NCI-H69 (cell line): ENCODE measurements around the gene CTIF.

Experiments used
- DNase-seq: peaks from one replicate; lab custom pipeline; 2025; lab: John Stamatoyannopoulos, UW

CTIF gene

DNA sequence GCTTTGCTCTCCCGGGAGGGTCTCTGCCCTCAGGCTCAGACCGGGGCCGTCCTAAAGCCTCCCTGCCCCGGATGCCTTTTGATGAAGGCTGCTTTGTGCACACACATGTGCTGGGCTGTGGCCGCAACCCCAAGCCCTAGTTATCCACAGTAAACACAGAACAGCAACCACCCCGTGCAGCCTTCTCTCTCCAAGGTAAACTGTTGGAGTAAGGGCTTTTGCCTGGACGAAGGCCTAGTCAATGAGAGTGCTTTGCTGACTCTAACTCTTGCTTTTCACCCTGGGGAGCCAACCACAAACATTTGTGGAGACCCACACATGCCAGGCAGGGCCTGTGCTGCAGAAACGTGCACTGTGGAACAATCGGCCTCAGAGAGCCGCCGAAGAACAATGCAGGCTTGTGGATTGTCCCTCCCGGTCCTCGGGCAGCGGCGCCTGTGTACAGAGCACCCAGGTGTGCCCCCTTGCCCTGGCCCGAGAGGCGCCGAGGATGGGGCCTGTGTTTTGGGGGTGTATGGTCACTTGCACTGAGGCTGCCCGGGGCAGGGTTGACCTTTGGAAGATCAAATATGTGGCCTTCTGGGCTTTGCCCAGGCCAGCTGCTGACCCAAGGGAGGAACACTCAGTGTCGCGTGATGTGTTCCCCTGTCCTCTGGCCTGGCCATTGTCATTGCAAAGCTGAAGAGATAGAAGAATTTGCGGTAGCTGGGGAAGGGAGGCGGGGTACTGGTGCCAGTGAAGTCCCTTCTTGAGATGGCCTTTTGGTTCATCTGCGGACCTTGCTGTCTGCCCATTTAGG, 37.0 kb downstream of the CTIF start:
- DNase-seq, result no peak

DNA sequence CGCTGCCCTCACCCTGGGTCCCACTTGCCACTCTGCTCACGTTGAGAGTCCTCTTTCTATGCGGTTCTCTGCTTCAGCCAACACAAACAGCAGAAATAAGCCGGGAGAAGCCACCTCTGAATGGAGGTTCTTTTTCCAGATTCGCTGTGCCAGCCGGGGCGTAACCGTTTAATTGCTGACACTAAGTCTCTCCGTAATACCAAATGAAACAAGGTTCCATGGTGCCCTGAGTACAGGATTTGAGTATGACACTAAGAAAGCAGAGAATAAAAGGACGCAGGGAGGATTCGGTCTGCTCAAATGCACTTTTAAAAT, 37.6 kb downstream of the CTIF start:
- no peak for DNase-seq

DNA sequence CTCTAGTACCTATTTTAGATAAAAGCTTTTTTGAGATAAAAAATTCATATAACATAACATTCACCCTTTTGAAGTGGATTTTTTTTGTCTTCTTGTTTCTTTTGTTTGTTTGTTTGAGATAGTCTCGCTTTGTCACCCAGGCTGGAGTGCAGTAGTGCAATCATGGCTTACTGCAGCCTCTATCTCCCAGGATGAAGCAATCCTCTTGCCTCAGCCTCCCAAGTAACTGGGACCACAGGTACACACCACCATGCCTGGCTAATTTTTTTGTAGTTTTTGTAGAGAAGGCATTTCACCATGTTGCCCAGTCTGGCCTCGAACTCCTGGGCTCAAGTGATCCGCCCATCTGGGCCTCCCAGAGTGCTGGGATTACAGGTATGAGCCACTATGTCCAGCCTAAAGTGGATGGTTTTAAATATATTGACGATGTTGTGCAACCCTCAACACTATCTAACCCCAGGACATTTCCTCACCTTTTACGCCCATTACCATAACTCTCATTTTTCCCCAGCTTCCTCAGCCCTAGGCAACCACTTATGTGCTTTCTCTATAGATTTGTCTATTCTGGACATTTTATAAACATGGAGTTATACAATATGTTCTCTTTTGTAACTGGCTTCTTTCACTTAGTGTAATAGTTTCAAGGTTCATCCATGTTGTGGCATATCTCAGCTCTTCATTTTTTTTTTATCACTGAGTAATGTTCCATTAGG, 38.8 kb downstream of the CTIF start:
- DNase-seq, result no peak

DNA sequence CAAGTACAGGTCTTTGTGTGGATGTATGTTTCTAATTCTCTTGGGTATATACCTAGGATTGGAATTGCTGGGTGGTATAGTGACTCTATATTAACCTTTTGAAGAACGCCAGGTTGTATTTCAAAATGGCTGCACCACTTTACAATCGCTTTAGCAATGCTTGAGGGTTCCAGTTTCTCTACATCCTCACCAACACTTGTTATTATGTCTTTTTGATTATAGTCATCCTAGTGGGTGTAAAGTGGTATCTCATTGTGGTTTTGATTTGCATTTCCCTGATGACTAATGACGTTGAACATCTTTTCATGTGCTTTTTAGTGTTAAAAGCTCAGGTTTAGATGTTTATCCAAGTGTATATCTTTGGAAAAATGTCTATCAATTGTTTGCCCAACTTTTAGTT, 39.5 kb downstream of the CTIF start:
- DNase-seq, result no peak

DNA sequence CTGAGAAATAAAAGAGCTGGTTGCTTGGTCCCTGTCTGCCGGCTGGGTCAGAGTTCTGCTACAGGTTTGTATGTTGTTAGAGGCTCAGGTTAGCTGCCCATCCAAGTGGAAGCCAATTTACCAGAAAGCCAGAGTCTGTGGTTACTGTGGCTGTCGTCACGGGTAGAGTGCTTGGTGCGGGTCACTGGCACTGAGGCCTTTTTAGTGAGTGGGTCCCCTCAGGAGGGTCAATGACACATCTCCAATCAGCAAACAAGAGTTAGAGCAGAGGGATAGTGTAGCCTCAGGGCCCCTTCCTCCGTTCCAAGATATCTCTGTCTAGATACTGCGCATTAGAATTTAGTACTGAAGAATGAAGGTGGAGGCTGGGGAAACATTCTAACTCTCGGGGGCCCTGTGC, 41.2 kb downstream of the CTIF start:
- no peak for DNase-seq

DNA sequence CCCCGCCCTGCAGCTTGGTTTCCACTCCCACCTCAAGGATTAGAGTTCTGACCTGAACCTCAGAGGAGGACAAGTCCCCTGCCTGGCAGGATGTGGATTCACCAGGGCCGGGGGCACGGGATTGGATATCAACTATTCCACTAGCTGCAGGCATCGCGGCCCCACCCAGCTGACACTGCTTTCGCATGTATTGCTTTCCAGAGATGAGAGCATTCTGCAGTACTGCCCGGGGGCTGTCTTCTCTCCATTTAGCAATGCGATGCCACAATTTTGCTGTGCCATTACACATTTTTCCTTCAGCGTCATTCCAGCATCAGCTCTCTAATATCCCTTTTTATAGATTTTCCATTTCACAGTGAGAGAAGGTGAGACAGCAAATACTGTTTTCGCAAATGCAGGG, 42.0 kb downstream of the CTIF start:
- no peak for DNase-seq

DNA sequence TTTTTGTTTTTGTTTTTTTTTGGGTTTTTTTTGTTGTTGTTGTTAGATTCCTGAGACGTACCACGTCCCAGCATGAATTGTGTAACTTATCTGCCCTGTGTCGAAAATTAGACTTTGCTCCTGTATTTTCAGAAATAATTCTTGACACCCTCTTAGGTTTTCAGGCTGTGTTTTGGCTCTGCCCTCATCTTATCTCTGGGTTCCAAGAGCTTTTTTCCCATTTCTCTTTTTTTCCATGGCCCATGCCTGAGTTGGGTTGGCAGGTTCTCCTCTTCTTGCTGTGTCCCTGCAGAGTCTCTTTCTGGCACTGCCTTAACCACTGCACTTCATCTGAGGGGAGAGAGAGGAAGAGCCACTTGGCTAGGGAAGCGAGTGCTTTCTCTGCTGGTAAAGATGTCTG, 42.4 kb downstream of the CTIF start:
- no peak for DNase-seq

DNA sequence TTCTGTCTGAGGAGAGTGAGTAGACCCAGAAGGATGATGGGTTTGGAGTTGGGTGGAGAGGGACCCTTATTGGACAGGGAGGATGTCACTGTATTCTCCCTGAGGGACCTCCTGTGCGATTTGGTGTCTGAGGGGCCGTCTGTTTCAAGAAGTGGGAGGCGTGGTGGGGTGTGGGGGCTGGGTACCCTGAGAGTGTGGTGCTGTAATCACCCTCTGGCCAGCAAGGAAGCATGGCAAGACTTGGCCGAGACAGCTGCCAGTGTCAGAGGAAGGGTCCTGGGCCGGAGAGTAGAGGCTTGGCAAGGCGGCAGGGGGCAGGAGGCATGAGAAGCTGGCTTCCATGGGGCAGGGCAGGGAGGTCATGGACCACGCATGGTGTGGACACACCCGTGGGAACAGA, 43.1 kb downstream of the CTIF start:
- no peak for DNase-seq

DNA sequence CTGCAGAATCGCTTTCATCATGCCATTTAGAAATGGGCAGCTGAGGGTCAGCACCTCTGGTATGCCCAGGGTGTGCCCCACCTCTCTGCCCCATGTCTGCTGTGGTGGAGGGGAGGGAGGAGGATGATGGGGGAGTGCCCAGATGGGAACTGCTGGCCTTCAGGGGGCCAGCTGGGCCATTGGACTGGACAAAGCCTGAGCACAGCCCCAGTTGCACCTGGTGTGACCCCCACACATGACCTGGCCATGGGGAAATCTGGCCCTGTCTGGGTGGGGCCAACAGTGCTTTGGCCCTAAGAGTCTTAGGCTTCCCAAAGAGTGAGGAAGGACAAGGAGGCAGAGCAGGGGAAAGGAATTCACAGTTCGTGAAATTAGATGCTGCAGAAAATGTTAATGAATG, 44.1 kb downstream of the CTIF start:
- DNase-seq, result no peak

DNA sequence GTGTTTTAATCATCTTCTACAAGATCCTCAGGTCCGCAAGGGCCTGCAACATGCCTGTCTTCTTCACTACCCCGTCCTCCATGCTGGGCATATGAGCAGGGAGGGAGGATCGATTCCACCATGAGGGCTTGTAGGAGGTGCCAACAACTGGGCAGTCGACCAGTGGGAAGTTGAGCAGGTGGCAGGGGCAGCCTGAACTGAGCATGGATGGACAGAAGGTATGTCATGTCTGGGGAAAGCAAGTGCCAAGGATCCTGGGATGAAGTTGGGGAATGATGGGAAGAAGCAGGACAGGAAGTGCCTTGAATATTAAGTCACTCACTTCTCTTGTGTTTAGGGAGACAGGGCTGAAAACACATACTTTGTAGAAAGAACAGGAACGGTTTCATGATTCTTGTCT, 44.7 kb downstream of the CTIF start:
- DNase-seq, result no peak

DNA sequence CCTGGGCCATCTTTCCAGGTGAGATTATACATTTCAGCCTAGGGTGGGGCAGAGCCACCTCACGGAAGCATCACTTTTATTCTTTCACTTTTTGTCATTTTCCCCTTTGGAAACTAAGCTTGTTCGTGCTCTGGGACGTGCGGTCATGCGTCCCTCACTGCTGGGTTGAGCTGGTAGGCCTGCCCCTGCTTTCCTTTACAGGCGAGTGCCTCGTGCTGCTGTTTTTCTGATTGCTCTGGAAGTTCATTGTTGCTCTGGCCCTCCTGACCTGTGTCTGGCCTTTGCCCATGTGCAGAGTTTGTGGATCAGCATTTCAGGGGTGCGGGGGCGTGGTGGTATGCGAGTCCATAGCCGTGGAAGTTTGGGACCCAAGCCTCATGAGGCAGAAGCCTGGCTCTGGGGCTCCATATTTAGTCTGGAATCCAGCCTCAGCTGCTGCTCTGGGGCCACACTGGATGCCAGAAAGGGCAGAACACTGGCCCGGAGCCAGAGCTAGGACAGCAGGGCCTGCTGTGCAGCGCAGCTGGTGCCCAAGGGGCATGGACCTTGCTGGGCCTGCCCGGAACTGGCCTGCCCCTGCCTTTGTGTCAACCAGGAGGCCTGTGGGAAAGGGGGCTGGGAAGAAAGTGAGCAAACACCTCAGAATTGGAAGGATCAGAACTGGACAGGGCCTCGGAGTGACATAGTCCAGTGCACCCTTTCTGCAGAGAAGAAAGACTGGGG, 51.1 kb downstream of the CTIF start:
- DNase-seq, result peak; percentile 97

DNA sequence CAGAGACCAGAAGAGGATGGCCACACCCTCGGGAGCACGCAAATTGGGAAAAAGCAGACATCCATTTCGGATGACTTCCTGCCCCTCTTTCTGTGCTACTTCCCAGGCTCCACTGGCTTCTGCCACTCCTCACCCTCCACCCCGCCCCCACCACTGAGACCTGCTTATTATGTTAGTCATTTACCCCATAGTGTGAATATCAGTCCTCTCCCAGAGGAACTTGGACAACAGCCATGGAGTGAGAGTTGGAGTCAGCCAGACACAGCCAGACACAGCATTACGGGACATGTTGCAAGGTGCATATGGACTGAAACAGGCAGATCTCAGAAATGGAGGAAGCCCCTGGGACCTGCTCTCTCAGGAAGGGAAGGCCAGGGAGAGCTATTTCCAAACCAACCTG, 51.8 kb downstream of the CTIF start:
- peak; percentile 100 for DNase-seq

DNA sequence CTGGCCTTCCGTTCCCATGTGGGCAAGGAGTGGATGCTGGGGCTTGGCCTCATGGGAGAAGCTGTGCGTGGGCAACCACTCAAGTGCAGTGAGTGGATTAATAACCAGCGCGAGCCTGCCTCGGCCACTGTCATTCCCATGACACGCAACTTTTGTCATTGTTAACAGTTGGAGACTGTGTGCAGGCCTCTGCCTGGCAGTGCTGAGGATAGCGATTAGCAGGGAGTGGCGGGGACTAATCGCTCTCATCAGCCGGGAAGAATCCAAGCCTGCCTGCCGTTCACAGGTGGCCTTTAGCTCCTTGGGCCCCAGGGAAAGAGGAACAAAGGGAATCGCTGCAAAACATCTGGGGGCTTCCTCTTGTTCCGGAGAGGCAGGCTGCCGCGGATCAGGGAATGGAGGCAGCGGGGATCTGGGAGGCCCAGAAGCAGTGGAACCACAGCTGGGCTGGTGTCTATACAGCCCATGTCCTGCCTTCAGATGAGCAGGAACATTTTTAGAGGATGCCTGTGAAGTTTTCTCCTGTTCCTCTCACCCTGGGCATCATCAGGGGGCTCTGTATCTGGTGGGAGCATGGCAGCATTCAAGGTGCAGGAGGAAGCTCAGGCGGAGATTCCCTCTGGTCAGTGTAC, 53.8 kb downstream of the CTIF start:
- peak; percentile 84 for DNase-seq

DNA sequence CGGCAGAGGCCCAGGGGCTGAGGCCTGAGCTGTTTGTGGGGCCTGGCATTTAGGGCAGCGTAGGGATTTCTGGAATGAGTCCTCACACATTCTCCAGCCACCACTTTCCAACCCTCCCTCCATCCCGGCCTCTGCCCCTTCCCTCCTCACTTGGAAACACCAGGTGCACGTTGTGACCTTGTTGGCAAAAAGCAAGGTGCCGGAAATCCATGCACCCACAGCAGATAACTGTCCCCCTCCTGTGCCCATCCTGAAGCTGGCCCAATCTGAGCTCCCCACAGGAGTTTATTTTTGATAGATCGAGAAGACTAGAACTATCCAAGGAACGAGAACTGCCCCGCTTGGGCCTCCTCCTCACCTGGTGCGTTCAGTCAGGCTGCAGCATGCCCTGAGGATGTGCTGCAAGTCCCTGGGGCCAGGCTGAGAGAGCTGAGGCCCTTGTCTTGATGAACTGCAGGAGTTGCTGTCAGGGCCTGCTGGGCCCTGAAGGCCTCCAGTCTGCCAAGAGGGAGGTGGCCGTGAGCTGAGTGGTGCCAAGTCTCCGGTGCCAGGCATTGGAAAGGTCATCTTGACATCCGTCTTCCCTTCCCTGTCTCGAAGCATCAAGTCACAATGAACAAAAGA, 55.8 kb downstream of the CTIF start:
- no peak for DNase-seq

DNA sequence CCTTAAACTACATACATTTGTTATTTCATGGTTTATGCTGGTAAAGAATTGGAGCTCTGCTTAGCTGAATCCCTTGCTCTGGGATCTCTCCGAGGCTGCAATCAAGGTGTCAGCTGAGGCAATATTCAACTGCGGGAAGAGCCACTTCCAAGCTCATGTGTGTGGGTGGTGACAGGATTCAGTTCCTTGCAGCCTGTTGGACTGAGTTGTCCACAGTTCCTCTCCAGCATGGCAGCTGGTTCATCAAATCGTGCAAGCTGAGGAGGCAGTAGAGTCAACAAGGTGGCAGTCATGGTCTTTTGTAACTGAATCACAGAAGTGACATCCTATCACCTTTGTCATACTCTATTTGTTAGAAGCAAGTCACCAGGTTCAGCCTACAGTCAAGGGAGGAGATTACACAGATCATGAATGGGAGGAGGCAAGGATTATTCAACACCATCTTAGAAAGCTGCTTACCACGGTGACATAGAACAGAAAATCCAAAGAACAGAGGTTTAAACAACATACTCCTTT, 56.9 kb downstream of the CTIF start:
- no peak for DNase-seq

DNA sequence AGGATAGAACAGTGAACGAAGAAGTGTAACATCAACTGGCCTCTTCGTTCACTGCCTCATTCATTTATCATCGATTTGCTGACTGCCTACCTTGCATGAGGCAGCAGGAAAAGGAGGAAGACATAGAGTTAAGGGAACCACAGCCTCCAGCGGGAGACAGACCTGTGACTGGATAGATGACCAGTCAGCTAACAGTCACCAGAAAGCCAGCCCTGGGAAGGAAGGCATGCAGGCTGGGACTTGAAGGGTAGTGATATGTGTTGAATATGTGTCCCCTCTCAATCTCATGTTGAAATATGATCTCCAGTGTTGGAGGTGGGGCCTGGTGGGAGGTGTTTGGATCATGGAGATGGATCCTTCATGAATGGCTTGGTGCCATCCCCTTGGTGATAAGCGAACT, 58.3 kb downstream of the CTIF start:
- DNase-seq, result no peak

DNA sequence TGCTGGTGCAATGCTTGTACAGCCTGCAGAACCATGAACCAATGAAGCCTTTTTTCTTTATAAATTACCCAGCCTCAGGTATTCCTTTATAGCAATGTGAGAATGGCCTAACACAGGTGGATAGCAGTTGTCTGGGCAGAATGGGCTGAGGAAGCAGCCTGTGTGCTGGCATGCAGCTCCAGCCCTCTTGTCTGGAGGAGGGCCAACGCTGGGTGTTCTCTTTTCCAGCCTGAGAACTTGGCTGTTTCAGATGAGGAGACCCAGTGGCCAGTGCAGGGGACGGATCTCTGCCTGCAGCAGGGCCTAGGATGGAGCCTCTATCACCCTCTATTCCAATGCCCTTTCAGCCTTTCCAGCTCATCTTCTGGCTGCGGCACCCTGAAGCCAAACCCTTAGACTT, 58.8 kb downstream of the CTIF start:
- no peak for DNase-seq

DNA sequence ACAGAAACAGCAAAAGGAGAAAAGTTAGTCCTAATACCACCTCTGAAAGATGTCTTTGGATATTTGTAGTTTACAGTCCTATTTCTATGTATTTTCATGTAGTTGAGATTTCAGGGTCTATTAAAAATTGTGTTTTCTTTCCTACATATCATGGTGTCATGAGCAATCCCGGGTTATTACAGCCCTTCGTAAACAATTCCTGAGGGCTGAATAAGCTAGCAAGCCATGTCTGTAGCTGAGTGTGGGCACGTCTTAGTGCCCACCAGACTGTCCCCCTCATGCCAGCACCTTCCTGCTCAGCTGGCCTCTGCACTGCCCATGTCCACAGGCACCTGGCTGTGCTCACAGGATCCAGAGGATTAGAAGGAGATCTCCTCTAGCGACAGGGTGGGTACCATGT, 60.6 kb downstream of the CTIF start:
- DNase-seq, result no peak

DNA sequence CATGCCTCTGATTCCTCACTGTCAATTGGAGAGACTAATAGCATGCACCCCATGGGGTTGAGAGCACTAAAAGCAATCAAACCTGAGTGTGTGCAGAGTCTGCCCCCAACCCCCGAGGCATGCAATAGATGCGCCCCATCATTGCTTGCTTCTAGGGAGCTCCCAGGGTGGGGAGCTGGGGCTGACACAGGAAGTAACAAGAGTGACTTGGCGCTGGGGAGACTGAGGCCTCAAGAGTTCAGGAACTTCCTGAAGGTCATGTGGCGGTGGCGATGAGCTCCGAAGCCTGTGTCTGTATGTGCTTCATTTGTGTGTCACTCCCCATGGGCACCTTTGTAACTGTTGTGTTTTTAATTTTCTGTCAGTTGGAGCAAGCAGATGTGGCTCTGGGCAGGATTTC, 61.2 kb downstream of the CTIF start:
- peak; percentile 68 for DNase-seq

DNA sequence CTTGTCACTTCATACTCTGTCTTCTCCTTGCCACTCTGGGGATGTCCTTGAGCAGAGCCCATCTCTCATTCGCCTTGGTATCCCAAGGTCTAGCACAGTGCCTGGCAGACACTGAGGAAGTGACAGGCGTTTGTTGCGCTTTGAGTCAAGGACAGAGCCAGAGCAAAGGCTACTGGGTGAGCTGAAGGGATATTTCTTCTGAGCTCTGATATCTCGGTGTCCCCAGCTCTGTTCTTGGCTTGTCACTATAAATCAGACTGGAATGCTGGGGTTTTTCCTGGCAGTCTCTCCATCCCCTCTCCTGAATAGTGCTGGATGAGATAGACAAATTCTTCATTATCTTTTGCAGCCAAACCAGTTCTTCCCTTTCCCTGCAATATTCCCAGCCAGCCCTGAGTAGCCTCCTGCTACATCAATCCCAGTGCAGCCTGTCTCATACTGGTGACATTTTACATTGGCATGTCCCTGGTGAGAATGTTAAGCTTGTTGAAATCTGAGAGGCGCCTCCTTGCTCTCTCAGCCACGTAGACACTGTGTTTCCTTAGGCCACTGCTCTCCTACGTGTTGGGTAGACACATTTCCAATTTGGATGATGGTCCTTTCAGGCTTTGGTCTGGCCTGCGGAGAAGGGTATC, 61.7 kb downstream of the CTIF start:
- peak; percentile 48 for DNase-seq

DNA sequence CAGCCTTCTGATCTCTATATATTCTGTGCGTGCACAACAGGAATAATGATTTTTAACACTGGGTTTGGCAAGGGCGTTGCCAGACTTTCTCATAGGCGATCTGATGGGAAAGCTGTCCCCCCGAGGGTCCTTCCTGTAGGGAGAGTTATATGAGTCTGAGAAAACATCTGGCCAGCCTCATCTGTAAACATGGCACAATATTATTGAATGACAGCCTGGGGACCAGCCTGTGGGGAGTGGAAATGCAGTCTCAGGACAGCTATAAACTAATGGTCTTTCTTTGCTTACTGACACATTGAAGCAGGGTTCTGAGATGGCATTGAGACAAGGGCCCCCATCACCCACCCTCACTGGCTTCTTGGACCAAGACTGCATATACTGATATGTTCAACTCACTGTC, 62.5 kb downstream of the CTIF start:
- peak; percentile 70 for DNase-seq
